Stimulated activated CD8-positive, alpha-beta memory T cell treated with anti-CD3 and anti-CD28 coated beads, Interleukin-2, amount 100 ng/mL, for 1 hour (primary cell): Measurements from ENCODE around the gene OR5K4.

ENCODE experiments used
- DNase-seq, 2 donors: peaks; one replicate each; pipeline ENCODE4 v3.0.0-alpha.2; 2020; ENCODE audit warnings: low read depth in 2 of 2

The OR5K4 gene

GRCh38 chr3:98353554-98353953 is at the start of gene OR5K4:
Gene OR5K4 (plus strand): TSS chr3:98353854. CDS start chr3:98353854, 0 bp downstream.
- DNase-seq: no peak

- DNase-seq: no peak
Measured at GRCh38 chr3:98322101-98322500, 31.6 kb upstream of the OR5K4 start.

GRCh38 chr3:98322686-98323085 is 31.0 kb upstream of the OR5K4 start:
- DNase-seq: no peak

GRCh38 chr3:98323425-98323824 is 30.2 kb upstream of the OR5K4 start:
- no peak for DNase-seq

GRCh38 chr3:98325055-98325454 is 28.6 kb upstream of the OR5K4 start:
- DNase-seq: no peak

GRCh38 chr3:98326105-98326893 is 27.4 kb upstream of the OR5K4 start:
- no peak for DNase-seq

GRCh38 chr3:98326945-98327344 is 26.7 kb upstream of the OR5K4 start:
- no peak for DNase-seq

GRCh38 chr3:98328933-98329332 is 24.7 kb upstream of the OR5K4 start:
- DNase-seq: no peak

- DNase-seq: no peak
Measured at GRCh38 chr3:98329392-98330124, 24.1 kb upstream of the OR5K4 start.

- DNase-seq: no peak
Measured at GRCh38 chr3:98331329-98331728, 22.3 kb upstream of the OR5K4 start.

GRCh38 chr3:98333989-98334606 is 19.6 kb upstream of the OR5K4 start:
- DNase-seq: no peak

- no peak for DNase-seq
Measured at GRCh38 chr3:98339031-98339430, 14.6 kb upstream of the OR5K4 start.

GRCh38 chr3:98341758-98342157 is 11.9 kb upstream of the OR5K4 start:
- no peak for DNase-seq

GRCh38 chr3:98343647-98344507 is 9.8 kb upstream of the OR5K4 start:
- DNase-seq: no peak

- DNase-seq: no peak
Measured at GRCh38 chr3:98350082-98350481, 3.6 kb upstream of the OR5K4 start.

GRCh38 chr3:98359250-98359649 is 5.6 kb downstream of the OR5K4 start:
- no peak for DNase-seq

GRCh38 chr3:98359993-98360675 is 6.5 kb downstream of the OR5K4 start:
- DNase-seq: no peak

GRCh38 chr3:98360681-98361080 is 7.0 kb downstream of the OR5K4 start:
- no peak for DNase-seq

GRCh38 chr3:98361289-98361688 is 7.6 kb downstream of the OR5K4 start:
- DNase-seq: no peak

GRCh38 chr3:98367464-98368246 is 14.0 kb downstream of the OR5K4 start:
- DNase-seq: no peak
